ENCODE data around the gene TRPT1.
"Not testable (repeated sequence)": the region's sequence is repeated elsewhere in the genome, so short reads cannot be mapped to it uniquely, and the experiment has no call there.

TRPT1 gene

GRCh38 chr11:64258356-64258755, 32.4 kb upstream of the TRPT1 start:
- no peak for DNase-seq

GRCh38 chr11:64256300-64256699, 30.3 kb upstream of the TRPT1 start:
- DNase-seq = no peak

DNA sequence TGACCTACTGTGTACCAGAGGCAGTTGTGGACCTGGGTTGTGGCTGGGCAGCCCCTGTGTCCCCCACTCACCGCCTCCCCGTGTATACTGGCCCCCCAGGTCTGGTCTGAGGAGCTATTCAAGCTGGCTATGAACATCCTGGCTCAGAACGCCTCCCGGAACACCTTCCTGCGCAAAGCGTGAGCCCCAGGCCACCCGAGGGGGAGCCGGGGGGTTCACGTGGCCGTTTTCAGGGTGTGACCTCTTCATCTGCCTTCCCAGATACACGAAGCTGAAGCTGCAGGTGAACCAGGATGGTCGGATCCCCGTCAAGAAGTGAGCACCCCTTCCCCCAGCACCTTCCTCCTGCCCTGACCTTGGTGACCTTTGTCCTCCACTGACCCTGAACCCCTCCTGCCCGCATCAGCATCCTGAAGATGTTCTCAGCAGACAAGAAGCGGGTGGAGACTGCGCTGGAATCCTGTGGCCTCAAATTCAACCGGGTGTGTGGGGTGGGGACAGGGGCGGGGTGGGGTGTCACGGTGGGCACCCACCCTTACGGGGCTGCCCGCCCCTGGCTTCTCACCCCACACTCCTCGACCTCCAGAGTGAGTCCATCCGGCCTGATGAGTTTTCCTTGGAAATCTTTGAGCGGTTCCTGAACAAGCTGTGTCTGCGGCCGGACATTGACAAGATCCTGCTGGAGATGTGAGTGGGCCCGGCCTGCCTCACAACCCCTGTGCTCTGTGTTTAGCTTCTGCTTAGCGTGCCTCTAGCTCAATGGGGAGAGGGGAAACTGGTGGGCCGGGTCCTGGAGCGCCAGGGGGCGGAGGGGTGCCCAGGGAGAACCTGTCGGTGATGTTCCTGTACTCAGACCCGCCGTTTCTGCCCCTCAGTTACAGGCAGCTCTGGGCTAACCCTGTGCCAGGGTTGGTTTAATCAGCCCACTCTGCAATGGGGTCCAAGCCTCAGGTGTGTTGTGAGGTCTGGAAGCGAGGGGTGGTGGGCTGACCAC, 29.4 kb upstream of the TRPT1 start:
- DNase-seq = no peak

DNA sequence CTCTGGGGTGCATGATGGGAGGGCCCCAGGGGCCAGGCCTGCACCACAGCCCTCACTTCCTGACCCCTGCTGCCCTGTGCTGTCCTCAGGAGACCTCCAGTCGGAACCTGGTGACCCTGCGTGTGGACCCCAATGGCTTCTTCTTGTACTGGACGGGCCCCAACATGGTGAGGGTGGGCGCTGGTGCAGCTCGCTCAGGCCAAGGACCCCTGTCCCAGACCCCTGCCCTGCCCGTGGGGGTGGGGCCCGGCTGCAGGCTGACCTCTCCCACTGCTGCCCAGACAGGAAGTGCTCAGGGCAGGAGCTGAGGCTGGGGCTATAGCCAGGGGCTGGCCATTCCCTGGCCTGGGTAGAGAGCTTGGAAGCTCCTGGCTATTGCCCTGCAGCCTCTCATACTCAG, 28.3 kb upstream of the TRPT1 start:
- no peak for DNase-seq

- DNase-seq = no peak
Measured at GRCh38 chr11:64253481-64253880, 27.5 kb upstream of the TRPT1 start.

DNA sequence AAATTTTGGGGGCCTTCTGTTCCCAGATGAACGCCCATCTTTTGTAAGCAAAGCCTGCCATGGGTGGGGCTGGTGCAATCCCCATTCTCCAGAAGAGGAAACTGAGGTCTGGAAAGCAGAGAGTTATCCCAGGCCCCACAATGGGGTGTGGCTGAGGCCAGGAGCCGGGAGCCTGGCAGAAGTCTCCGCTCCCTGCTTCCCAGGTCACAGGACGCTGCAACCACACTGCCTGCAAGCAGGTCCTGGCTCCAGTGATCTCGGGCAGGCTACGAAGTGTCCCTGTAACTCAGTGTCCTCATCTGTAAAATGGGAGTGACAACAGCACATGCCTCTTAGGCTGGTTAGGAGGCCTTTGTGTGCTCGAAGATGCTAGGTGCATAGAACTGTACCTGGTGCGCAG, 27.1 kb upstream of the TRPT1 start:
- DNase-seq = no peak

- DNase-seq = no peak
Measured at GRCh38 chr11:64252003-64252872, 26.3 kb upstream of the TRPT1 start.

GRCh38 chr11:64251753-64252002, 25.7 kb upstream of the TRPT1 start:
- no peak for DNase-seq

DNA sequence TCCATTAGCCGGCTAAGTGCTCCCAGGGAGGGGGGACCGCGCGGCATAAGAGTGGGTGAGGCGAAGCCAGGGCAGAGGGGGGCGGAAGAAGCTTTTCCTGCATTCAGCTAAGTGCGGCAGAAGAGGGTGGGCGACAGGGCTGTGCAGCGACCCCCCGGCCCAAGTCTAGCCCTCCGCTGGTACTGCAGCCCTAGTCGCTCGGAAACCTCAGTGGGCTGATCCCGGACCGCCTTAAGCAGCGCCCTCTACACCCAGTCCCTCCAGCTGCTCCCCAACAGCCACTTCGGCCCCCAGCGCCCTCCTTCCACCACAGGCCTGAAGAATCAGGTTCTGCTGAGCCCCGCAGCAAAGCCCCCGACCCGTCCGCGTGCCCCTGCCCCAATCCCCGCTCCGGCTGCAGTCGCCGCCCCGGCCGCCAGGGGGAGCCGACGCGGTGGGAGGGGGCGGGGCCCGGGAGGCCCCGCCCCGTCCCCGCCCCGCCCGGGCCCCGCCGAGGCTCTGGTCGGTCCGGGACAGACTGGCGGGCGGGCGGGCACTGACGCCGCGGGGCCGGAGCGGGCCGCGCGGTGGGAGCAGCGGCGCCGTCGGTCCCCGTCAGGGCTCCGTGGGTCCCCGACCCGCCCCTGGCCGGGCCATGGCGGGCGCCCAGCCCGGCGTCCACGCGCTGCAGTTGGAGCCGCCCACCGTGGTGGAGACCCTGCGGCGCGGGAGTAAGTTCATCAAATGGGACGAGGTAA, 25.2 kb upstream of the TRPT1 start, which contains the start of gene PLCB3:
Gene PLCB3, plus strand, starts transcription at position 515 of the 737 bp plus-strand sequence. Its CDS starts 120 bp downstream, at position 635.
- DNase-seq = no peak

DNA sequence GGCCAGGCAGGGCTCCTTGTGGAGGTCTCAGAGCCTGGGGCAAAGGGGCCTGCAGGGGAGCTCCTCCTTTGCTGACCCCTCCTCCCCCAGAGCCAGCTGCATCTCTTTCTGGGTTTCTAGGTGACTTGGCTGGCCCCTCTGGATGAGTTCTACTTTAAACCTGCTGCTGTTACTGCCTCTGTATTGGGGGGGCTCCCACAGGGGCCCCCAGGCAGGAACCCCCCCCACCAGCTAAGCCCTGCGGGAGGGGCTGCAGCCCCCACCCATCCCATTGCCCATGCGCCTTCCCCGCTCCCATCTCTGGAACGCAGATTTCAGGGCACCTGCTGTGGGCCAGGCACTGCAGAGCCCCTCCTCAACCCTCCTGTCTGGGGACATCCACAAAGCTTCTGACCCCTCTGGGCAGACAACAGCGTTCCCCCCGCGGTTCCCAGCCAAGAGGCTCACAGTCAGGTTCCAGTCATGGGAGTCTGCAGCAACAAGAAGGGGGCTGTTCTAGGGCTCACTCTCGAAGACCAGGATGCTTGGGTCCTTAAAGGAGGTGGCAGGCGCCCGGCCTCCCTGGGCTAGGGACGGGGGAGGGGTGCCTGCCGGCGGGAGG, 24.5 kb upstream of the TRPT1 start:
- no peak for DNase-seq

DNA sequence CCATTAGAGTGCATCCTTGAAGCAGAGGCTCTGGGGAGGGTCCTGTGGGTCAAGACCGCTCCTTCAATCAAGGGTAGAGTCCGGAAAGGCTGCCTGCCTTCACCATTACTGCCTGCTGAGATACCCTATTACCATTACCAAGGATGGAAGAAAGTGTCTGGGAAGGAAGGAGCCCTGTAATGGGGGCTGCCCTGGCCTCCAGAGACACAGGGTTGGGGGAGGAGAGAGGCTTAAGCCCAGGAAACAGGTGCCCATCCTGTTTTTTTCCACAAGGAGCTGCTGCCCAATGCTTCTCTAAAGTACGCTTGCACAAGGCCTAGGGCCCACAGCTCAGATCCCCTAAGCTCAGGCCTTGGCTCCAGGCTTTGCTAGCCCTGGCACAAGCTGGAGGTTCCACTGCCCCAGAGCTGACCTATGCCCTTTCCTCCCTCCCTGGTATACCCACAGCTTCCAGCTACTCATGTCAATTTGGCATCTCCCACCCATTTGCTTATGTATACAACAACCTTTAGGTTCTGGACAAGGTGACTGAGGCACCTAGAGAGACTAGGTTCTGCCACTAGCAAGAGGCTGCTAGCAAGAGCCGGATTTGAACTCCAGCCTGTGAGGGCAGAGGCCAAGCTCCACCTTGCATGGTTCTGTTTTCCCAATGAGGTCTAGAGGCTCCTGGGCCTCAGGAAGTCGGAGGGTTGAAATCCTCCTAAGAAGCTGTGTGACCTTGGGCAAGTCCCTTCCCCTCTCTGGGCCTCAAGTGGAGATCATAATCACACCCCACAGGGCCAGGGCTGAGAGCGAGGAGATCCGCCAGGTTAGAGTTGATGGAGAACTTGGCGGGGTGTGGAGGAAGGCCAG, 23.8 kb upstream of the TRPT1 start:
- no peak for DNase-seq

DNA sequence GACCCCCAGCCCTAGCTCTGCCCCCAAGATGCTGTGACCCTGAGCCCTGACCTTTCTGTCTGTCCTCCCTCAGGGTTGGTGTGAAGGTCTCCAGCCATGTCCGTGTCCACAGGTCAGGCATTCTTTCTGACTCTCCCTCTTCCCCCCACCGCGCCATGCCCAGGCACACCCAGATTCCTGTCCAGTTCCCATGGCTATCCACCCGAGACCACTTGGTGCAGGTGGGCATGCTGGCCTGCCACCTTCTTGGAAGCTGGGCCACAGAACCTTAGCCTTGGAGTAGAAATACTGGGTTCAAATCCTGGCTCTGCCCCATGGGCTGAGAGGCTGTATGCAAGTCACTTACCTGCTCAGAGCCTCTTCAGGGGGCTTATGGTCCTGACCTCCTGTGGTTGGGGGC, 23.1 kb upstream of the TRPT1 start:
- DNase-seq = no peak

DNA sequence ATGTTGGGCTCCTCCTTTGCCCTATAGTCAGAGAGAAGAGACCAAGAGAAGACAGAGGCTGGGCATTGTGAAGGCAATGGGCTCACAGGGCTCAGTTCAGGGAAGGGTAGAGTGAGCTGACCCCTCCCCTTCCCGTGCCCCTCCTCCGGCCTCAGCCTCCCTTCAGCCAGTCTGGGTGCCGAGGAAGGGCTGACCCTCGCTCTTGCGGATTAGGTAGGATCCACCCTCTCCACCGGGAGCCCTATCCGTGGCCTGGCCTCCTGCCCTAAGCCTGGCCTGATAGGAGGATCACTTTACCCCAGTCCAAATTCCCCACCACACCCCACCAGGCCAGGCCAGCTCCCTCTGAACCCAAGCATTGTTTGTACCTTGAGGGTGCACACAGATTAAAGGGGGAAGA, 22.6 kb upstream of the TRPT1 start:
- DNase-seq = no peak

GRCh38 chr11:64247729-64248531, 21.9 kb upstream of the TRPT1 start:
- DNase-seq = no peak

DNA sequence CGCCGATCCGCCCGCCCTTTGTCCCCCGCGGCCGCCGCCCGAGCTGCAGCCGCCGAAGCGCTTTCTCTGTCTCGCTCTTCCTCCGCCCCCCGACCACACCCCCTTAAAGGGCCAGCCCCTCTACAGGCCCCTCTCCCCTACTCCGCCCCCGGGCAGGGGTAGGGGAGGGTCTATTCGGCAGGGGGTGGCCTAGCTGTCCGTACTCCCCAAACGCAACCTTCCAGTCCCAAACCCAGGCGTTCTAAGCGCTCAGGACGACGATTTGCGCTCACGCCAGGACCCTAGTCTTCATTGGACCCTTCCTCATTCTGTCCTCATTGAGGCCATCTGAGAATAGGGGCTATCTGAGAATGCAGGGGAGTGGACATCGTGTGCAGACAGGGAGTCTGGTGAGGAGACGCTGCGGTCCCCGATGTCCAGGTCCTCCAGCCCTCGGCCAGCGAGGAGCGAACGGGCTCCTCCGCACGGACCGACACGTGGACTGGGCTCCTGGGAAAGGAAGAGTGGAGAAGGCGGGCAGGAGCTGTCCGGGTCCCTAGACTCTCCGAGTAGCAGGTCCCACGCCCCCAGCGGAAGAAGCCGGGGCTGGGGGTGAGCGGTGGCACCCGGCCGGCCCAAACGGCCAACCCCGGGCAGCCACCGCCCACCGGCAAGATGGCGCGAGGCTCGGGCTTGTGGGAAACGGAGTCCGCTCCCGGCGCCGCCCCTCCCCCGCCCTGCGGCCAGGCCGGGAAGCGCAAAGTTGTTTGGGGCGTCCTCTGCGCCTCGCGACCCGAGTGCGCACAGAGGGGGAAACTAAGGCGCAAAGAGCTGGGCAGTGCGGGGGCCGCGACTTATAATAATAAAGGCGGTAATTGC, 21.1 kb upstream of the TRPT1 start, which contains the start of gene PPP1R14B:
Gene PPP1R14B, minus strand, starts transcription at position 73 of the 858 bp plus-strand sequence. CDS start 270 bp downstream, outside the sequence.
- DNase-seq = no peak

DNA sequence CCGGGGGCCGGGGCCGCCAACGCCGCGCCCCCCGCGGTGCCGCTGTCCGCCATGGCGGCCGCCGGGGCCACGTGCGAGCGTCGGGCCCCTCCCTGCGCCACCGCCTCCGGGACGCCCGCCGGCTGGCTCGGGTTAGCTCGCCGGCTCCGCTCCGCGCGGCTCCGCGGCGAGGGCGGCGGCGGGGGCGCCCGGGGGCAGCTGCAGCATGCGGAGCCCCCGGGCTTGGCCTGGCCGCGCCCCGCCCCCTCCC, 20.6 kb upstream of the TRPT1 start:
- not testable (repeated sequence) for DNase-seq

DNA sequence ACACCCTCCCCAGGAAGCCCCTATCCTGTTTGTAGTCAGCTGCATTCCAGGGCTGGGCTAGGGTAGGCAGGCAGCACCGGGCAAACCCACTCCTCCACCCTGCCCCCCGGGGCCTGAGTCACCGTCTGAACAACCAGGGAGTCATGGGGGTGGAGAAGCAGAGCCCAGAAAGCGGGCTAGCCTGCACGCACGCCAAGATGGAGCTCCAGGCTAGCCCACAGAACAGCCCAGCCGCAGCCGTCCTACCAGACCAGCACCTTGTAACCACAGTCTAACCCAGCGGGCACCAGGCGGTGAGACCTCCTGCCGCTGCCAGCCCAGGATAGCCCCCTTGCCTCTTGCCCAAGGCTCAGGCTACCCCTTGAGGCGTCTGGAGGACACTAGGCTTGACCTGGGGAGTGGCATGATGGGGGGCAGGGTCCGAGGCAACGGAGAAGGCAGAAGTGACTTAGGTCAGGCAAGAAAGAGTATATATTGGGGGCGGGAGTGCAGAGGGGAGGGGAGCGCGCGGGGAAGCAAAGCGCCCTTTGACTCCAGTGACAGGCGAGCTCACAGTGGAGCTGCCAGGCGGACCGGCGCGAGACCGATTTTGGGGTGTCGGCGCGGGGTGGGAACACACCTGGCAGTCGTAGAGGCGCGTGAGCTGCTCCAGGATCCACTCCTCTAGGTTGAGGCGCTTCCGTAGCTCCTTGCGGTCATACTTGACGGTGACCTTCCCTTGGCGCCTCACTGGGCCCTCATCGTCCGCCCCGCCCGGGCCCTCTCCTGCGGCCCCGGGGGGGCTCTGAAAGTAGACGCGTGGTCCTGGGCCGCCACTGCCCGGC, 20.0 kb upstream of the TRPT1 start:
- DNase-seq = no peak

DNA sequence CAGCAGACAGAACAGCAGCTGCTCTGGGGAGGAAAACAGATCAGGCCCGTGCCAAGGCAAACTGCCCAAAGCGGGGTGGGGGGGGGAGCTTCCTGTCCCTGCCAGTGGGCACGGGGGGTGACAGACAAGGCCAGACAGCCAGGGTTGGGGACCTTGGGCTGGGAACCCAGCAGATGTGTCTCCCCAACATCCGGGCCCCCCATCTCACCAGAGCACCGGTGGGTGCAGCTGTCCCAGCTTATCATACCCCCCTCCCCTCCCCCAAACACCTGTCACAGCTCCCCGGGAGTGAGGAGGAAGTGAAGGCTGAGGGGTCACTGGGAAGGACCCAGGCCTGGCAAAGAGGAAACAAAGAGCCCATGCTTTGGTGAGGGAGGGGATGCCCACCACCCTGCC, 19.4 kb upstream of the TRPT1 start:
- no peak for DNase-seq

- no peak for DNase-seq
Measured at GRCh38 chr11:64244966-64245365, 19.0 kb upstream of the TRPT1 start.
